Measurements from ENCODE around the gene CYP2J2.

GRCh38 chr1:59924653-59925052, 1.9 kb downstream of the CYP2J2 start:
- no peak for TF ChIP-seq CTCF (conservative IDR thresholded peaks at IDR 0.05; ENCODE audit: low read length)
- TF ChIP-seq EZH2phosphoT487 (IDR thresholded peaks at IDR 0.05; ENCODE audit: borderline replicate concordance, low read depth, low read length) = no peak

All from OCI-LY7 (cell line).